Osteoblast (primary cell): Measurements from ENCODE around the gene METTL1. TPM values are rescaled to one million over a fixed set of nuclear protein-coding genes. Genes with fewer than 3 reads are reported as not detected.

Source experiments
- DNase-seq: peaks from one replicate; pipeline ENCODE4 v3.0.0; 2011; ENCODE audit warnings: low spot score, mixed read lengths; ENCODE audit not compliant: insufficient read length; ENCODE audit errors: missing footprints
- H2AFZ ChIP-seq: 2 replicates; pipeline ENCODE4 v1.6.0; 2011; ENCODE audit warnings: mild to moderate bottlenecking, low read length
- H3K27ac ChIP-seq: 2 replicates; pipeline ENCODE4 v1.5.1; 2011; ENCODE audit warnings: mild to moderate bottlenecking, low read depth, low read length, moderate library complexity
- H3K27me3 ChIP-seq: 2 replicates; pipeline ENCODE4 v1.6.0; 2012; ENCODE audit warnings: mild to moderate bottlenecking, control low read depth, inconsistent platforms, low read length, moderate library complexity; ENCODE audit not compliant: insufficient read depth
- H3K36me3 ChIP-seq: 2 replicates; pipeline ENCODE4 v1.5.1; 2011; ENCODE audit warnings: mild to moderate bottlenecking, low read length, control low read depth, moderate library complexity; ENCODE audit not compliant: insufficient read depth
- H3K4me1 ChIP-seq: 2 replicates; pipeline ENCODE4 v1.5.1; 2011; ENCODE audit warnings: mild to moderate bottlenecking, low read length, control low read depth, moderate library complexity; ENCODE audit not compliant: insufficient read depth
- H3K4me2 ChIP-seq: 2 replicates; pipeline ENCODE4 v1.6.0; 2011; ENCODE audit warnings: mild to moderate bottlenecking, low read length; ENCODE audit not compliant: insufficient read depth
- H3K4me3 ChIP-seq: fragments of 200-600 bp; sonication (generic); 3 replicates; pipeline ENCODE4 v1.5.1; 2012; ENCODE audit warnings: mild to moderate bottlenecking, low read length, inconsistent platforms; ENCODE audit not compliant: insufficient read depth
- H3K79me2 ChIP-seq: 2 replicates; pipeline ENCODE4 v1.6.0; 2012; ENCODE audit warnings: mild to moderate bottlenecking, low read length, control low read depth, inconsistent platforms; ENCODE audit not compliant: insufficient read depth
- H3K9me3 ChIP-seq: 2 replicates; pipeline ENCODE4 v1.5.1; 2011; ENCODE audit warnings: low read depth, low read length, control low read depth
- H4K20me1 ChIP-seq: 2 replicates; pipeline ENCODE4 v1.6.0; 2012; ENCODE audit warnings: mild to moderate bottlenecking, low read length, control low read depth; ENCODE audit not compliant: insufficient read depth
- small RNA-seq: library from RNA; depleted of rRNA; stranded (forward); fragments of <200 nt; gene quantifications from one replicate; pipeline ENCODE3, GENCODE V24; 2012
- total RNA-seq: library from RNA; depleted of rRNA; stranded (reverse); fragments of >200 nt; gene quantifications from 2 replicates; pipeline ENCODE4 v1.2.3, GENCODE V29; 2012
- TF ChIP-seq, protein P1 (sequence below): IDR thresholded peaks from 2 replicates; pipeline ENCODE4 v1.5.1; 2011; ENCODE audit warnings: mild to moderate bottlenecking, low read depth, low read length, moderate library complexity; ENCODE audit errors: extremely low read depth

Gene METTL1
- total RNA-seq, 1 donor, result 2.9 TPM

GRCh38 chr12:57720606-57721595, 51.0 kb downstream of the METTL1 start:
- peaks cover 33% of the 10 kb centered on the region for H3K36me3 ChIP-seq
- DNase-seq, result peak; percentile 49
- H3K4me2 ChIP-seq, result no peak overlapping the region
- H3K4me1 ChIP-seq, result peaks cover 3% of the 10 kb centered on the region
- TF ChIP-seq, protein P1, sequence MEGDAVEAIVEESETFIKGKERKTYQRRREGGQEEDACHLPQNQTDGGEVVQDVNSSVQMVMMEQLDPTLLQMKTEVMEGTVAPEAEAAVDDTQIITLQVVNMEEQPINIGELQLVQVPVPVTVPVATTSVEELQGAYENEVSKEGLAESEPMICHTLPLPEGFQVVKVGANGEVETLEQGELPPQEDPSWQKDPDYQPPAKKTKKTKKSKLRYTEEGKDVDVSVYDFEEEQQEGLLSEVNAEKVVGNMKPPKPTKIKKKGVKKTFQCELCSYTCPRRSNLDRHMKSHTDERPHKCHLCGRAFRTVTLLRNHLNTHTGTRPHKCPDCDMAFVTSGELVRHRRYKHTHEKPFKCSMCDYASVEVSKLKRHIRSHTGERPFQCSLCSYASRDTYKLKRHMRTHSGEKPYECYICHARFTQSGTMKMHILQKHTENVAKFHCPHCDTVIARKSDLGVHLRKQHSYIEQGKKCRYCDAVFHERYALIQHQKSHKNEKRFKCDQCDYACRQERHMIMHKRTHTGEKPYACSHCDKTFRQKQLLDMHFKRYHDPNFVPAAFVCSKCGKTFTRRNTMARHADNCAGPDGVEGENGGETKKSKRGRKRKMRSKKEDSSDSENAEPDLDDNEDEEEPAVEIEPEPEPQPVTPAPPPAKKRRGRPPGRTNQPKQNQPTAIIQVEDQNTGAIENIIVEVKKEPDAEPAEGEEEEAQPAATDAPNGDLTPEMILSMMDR, result no peak
- no peak overlapping the region for H2AFZ ChIP-seq
- no peaks in the 10 kb centered on the region for H3K9me3 ChIP-seq
- H3K4me3 ChIP-seq, result no peak overlapping the region
- H3K27ac ChIP-seq, result no peak overlapping the region
- H3K79me2 ChIP-seq, result no peaks in the 10 kb centered on the region
- peaks cover 5% of the 10 kb centered on the region for H3K27me3 ChIP-seq
- no peaks in the 10 kb centered on the region for H4K20me1 ChIP-seq

GRCh38 chr12:57719777-57720605, 51.9 kb downstream of the METTL1 start:
- Histone ChIP-seq H3K4me2 (no peak overlapping the region), H3K36me3 (peaks cover 33% of the 10 kb centered on the region), H3K79me2 (no peaks in the 10 kb centered on the region), H2AFZ (no peak overlapping the region), H3K27me3 (peaks cover 5% of the 10 kb centered on the region), H3K27ac (no peak overlapping the region), H3K9me3 (no peaks in the 10 kb centered on the region), H4K20me1 (no peaks in the 10 kb centered on the region), H3K4me3 (no peak overlapping the region), H3K4me1 (no peaks in the 10 kb centered on the region)
- peak; percentile 58 for DNase-seq
- TF ChIP-seq, protein P1, result no peak

DNA sequence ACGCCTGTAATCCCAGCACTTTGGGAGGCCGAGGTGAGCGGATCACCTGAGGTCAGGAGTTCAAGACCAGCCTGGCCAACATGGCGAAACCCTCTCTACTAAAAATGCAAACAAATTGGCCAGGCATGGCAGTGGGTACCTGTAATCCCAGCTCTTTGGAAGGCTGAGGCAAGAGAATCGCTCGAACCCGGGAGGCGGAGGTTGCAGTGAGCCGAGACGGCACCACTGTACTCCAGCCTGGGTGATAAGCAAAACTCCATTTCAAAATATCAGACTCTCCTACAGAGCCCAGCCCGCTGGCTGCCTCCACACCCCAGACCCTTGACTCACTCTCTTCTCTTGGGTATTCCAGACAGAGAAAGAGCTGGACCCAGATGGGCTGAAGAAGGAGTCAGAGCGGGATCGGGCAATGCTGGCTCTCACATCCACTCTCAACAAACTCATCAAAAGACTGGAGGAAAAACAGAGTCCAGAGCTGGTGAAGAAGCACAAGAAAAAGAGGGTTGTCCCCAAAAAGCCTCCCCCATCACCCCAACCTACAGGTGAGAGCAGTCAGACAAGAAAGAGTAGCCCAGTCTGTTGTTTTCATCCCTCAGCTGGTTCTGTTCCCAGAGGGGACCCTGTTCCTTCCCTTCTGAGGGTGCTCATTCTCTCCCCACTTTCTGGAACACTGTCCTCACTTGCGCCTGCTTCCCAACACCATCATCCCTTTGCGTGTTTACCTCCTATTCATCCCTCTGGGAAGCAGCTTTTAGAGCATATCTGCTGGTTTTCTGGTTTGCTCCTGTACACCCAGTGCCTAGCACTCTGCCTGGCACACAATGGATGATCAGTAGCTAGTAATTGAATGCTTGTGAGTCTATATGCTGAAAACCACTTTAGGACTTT, 53.0 kb downstream of the METTL1 start:
- Histone ChIP-seq H2AFZ (no peak overlapping the region), H3K4me2 (no peak overlapping the region), H3K4me3 (no peak overlapping the region), H3K27me3 (no peaks in the 10 kb centered on the region), H3K9me3 (no peaks in the 10 kb centered on the region), H3K4me1 (no peaks in the 10 kb centered on the region), H3K27ac (no peak overlapping the region), H3K36me3 (peaks cover 36% of the 10 kb centered on the region), H3K79me2 (no peaks in the 10 kb centered on the region), H4K20me1 (no peaks in the 10 kb centered on the region)
- TF ChIP-seq, protein P1, result no peak
- DNase-seq, result peak; percentile 41

Small RNA genes within 50 kb of the gene (small RNA-seq; reads per million reads assigned to genes)
- gene RNU6-1083P, result not detected

Other genes starting within 250 kb of the METTL1 start
- 5.0 and 5.8 TPM in 2 replicates for gene MBD6, start 249.3 kb downstream of the METTL1 start, total RNA-seq
- gene DCTN2, start 224.9 kb downstream of the METTL1 start, total RNA-seq, result 123 and 129 TPM in 2 replicates
- gene KIF5A, start 222.1 kb downstream of the METTL1 start, total RNA-seq, result 0.29 and 0.36 TPM in 2 replicates
- 32.4 and 36.6 TPM in 2 replicates for gene PIP4K2C, start 180.9 kb downstream of the METTL1 start, total RNA-seq
- 17.1 and 21.4 TPM in 2 replicates for gene DTX3, start 167.3 kb downstream of the METTL1 start, total RNA-seq
- gene ARHGEF25, start 160.7 kb downstream of the METTL1 start, total RNA-seq, result 20.6 and 23.9 TPM in 2 replicates
- gene B4GALNT1, start 138.9 kb downstream of the METTL1 start, total RNA-seq, result 1.1 and 2.9 TPM in 2 replicates
- gene OS9, start 78.0 kb downstream of the METTL1 start, total RNA-seq, result 152 and 211 TPM in 2 replicates
- 0.29 and 0.72 TPM in 2 replicates for gene AGAP2, start 33.4 kb downstream of the METTL1 start, total RNA-seq
- 37.4 and 41.6 TPM in 2 replicates for gene TSPAN31, start 27.1 kb downstream of the METTL1 start, total RNA-seq
- gene CDK4, start 19.8 kb downstream of the METTL1 start, total RNA-seq, result 275 and 293 TPM in 2 replicates
- 0.59 and 0.72 TPM in 2 replicates for gene MARCHF9, start 17.0 kb downstream of the METTL1 start, total RNA-seq
- 0.29 and 0.36 TPM in 2 replicates for gene CYP27B1, start 5.0 kb downstream of the METTL1 start, total RNA-seq
- gene EEF1AKMT3, start 509 bp upstream of the METTL1 start, total RNA-seq, result 8.3 and 8.8 TPM in 2 replicates
- 18.1 and 18.3 TPM in 2 replicates for gene TSFM, start 10.7 kb upstream of the METTL1 start, total RNA-seq
- gene AVIL, start 46.6 kb upstream of the METTL1 start, total RNA-seq, result 5.4 and 7.1 TPM in 2 replicates
- 105 and 116 TPM in 2 replicates for gene CTDSP2, start 74.6 kb upstream of the METTL1 start, total RNA-seq
- 5.1 and 6.2 TPM in 2 replicates for gene ATP23, start 169.5 kb upstream of the METTL1 start, total RNA-seq